G401 (cell line): ENCODE measurements around the gene FAM174C. TPM values are rescaled to one million over a fixed set of nuclear protein-coding genes. Genes with fewer than 3 reads are reported as not detected.

Source experiments
- DNase-seq: peaks from one replicate; pipeline ENCODE4 v3.0.0-alpha.2; 2015; ENCODE audit warnings: low spot score
- in situ Hi-C: cut with HindIII; loops from 2 replicates; pipeline ENCODE4 v1.10.0; 2016; ENCODE audit warnings: low sequenced_read_pairs, mixed read lengths
- total RNA-seq: library from RNA; depleted of rRNA; stranded (reverse); fragments of >200 nt; shearing (Covaris generic); gene quantifications from 2 replicates; pipeline ENCODE4 v1.2.3, GENCODE V29; 2014

FAM174C gene
- total RNA-seq, 1 experiment from 2014 or later = 37.9 TPM

GRCh38 chr19:1259206-1259875 is 16.0 kb upstream of the FAM174C start:
- in situ Hi-C loops = no loop called here
- DNase-seq = peak; percentile 42

DNA sequence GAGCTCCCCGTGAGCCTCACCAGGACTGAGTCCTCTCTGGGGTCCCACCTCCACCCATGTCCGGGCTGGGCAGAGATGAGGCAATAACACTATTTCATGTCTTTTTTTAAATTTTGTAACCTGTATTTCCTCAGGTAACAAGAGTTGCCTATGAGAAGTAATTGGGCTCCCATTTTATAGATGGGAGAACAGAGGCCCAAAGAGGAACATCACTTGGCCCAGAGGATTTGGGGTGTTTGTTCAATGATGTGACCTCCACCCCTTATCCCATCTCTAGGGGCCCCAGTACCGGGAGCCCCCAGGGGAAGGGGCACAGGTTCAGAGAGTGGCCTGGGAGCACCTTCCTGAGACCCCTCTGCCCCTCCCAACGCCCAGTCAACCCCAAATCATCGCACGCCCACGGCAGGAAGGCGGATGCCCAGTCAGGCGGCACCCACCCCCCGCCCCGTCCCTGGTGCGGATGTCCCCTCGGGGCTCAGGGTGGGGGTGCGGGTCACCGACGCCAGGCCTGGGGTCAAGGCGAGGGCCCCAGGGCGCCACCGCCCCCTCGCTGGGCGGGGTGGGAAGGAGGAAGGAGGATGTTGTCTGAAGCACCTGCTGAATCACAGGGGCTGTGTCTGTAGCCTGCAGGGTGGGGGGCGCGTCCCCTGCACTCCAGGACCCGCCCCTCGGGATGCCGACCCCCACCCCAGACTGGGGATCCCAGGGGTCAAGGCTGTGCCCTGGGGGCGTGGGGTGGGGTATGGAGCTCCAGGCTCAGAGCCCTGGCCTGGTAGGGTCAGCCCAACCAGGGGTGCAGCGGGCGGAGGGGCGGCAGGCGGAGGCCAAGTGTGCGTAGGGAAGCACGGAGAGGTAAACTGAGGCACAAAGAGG is 15.2 kb upstream of the FAM174C start:
- in situ Hi-C loops = no loop called here
- DNase-seq = peak; percentile 13

DNA sequence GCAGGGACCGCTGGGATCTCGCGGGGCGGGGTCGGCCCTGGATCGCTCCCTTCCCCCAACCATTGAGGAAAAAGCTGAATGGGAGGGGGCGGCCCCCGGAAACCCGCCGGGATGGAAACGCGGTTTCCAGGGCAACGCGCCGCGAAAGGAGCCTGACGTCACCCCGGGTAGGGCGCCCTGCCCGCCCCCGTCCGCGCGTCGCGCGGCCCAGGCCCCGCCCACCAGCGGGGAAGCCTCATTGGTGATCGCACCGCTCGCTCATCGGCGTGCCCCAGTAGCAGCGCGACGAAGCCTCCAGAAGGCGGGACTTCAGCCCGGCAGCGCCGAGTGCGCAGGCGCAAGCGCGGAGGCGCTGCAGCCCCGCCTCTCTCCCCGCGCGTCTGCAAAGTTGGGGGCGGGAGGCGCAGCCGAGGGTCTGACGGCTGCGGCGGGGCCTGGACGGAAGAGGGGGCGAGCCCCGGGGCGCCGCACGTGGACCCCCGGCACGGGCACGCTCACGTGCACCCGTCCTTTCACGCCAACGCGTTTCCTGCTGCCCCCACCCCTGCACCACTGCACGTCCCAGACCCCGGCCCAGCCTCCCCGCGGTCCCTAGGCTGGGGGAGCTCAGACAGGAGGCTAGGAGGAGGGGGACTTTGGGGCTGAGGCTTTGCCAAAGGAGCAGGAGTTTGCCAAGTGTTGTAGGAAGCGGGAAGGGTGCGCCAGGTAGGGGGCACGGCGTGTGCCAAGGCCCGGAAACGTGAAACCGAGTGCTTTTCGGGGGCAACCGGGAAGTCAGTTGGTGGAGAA is 14.4 kb upstream of the FAM174C start:
- in situ Hi-C loops = no loop called here
- DNase-seq = peak; percentile 95

- in situ Hi-C loops = no loop called here
- DNase-seq = no peak
Measured at GRCh38 chr19:1261538-1261797, 13.9 kb upstream of the FAM174C start.

DNA sequence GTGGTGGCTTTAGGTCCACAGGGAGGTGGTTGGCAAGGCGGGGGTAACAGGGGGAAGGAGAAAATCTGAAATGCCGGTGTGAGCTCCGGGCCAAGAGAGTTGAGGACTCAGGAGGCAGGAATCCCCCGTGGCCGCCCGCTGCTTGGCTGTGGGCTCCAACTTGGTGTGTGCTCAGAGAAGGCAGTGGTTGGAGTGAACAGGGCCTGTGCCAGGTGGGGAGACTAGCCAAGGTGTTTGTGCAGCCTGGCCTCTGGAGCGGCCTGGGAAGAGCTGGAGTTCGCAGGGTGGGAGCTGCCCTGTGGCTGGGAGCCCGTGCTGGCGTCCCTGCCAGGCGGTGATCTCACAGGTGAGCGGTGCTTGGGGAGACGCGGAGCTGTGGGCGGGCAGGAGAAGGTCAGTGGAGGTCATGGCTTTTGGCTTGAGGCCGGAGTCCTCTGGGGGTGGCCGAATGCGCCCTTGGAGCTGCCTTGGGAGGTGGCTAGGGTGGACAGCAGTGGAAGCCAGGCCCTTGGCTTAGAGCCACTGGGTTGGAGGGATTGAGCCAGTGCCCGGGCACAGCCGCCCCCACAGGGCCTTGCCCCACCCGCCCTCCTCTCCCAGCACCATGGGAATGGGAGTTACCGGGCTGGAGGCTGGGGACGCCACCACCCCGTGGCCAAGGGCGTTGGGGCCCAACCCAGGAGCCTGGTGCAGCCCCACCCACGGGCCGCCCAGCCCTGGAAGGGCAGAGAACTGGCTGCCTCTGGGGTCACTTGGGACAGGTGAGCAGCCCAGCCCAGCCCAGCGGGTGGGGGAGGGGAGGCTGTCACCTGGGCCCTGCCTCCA is 13.3 kb upstream of the FAM174C start:
- in situ Hi-C loops = no loop called here
- peak; percentile 73 for DNase-seq

DNA sequence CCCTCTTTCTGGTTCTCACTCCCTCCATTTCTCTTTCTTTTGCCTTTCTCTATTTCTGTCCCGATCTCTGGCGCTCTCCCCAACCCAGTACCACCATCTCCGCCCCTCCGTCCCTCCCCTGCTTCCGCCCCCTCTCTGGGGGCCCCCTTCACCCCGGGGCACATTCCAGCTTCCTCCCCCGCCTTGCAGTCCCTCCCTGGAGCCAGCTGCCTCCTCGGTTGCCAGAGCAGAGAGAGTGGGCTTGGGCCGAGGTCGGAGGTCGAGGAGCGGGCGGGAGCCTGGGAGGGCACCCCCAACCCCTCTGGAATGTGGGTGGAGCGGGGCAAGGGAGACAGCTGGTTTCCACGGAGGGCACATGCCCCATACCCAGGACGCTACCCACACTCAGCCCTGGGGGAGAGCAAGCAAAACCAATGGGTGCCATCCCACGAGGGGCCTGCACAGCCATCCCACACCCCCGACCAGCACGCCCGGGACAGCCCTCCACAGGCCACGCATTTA is 12.7 kb upstream of the FAM174C start:
- DNase-seq = peak; percentile 25
- in situ Hi-C loops = no loop called here

DNA sequence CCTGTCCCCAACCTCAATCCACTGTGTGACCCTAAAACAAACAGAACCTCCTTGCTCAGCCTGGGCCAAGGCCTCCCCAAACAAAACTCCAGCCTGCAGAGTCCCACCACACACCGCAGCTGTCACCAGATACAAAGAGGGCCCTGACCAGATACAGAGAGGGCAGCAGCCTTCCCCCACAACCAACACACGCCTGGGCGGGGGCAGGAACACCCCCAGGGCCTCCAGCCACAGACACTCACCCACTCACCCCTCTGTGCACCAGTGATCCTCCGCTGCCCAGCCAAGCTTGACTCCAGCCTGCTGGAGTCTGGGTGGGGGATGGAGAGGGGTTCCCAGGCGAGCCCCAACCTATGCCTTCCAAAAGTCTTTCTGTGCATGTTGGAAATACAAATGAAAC is 12.1 kb upstream of the FAM174C start:
- DNase-seq = no peak
- in situ Hi-C loops = no loop called here

- DNase-seq = no peak
- in situ Hi-C loops = no loop called here
Measured at GRCh38 chr19:1264801-1265614, 10.3 kb upstream of the FAM174C start.

GRCh38 chr19:1265615-1266128 is 9.7 kb upstream of the FAM174C start:
- in situ Hi-C loops = no loop called here
- no peak for DNase-seq

DNA sequence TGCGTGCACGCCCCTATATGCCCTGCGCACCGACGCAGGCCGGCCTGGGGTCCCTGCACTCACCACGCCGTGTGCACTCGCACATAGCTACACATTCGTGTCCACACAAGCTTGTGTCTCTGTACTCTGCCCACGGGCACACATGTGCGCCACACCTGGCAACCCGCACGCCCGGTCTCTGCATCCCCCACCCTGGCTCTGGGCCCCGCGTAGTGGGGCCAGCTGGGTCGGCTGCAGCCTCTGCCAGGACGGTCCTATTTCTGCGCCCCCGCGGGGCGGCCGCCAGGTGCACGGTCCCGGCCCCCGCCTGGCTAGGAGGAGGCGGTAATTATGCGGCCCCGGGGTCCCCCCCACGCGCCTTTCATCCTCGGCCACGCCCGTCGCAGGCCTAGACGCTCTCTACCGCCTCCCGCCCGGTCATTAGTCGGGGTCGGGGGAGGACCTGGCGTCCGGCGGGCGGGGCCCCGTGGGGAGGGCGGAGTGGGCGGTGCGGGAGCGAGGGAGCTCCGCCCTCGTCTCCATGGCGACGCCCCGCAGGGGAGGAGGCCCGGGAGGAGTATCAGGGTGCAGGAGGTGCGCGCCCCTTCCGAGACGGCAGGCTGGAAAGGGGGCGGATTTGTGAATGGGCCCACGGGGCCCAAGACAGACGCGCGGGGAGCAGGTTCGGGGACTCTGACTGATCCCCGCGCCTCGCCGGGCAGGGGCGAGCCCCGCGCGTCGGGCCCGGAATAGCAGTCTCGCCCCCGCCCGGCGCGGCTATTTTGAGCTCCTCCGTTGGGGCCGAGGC is 9.0 kb upstream of the FAM174C start:
- in situ Hi-C loops = no loop called here
- peak; percentile 91 for DNase-seq

- DNase-seq = peak; percentile 68
- in situ Hi-C loops = no loop called here
Measured at GRCh38 chr19:1266916-1267476, 8.3 kb upstream of the FAM174C start.

- DNase-seq = no peak
- in situ Hi-C loops = no loop called here
Measured at GRCh38 chr19:1267477-1268225, 7.7 kb upstream of the FAM174C start.

DNA sequence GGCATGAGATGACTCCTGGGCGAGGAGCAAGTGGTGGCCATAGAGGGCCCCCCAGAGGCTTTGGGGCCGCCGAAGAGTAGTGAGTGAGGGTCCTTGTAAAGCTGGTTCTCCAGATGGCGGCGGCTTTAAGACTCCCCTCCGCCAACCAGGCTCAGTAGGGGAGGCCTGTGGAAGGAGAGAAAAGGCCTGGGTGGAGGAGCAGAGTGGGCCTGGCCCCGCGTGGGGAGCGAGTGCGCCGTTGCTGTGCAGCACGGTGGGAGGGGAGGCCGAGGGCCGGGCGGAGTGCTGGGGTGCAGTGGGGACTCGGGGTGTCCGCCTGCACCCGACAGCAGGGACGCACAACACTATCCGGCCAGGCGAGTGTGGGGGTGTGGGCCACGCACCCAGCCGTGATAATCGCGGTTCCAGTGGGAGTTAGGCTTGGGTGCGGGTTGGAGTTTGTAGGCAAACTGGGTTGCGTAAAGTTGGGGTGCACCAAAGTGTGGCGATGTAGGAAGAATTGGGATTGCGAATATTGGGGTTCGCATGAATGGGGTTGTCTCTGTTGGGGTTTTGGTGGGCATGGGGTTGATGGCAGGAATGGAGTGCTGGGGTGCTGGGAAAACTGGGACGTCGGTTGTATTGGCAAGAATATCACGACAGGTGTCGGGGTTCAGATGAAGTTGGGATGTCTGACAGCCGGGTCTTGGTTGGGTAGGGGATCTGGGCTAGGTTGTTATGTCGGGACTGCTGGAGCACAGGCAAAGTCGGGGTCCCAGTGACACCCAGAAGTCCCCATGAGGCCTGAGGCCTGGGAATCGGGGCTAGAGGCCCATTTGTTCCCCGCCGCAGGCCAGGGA is 6.9 kb upstream of the FAM174C start:
- no peak for DNase-seq
- in situ Hi-C loops = no loop called here

GRCh38 chr19:1269065-1269477 is 6.3 kb upstream of the FAM174C start, which contains the start of gene CIRBP:
CIRBP (plus strand) TSS chr19:1269332; CDS start chr19:1270934, 1,602 bp downstream.
- peak; percentile 100 for DNase-seq
- in situ Hi-C loops = no loop called here

DNA sequence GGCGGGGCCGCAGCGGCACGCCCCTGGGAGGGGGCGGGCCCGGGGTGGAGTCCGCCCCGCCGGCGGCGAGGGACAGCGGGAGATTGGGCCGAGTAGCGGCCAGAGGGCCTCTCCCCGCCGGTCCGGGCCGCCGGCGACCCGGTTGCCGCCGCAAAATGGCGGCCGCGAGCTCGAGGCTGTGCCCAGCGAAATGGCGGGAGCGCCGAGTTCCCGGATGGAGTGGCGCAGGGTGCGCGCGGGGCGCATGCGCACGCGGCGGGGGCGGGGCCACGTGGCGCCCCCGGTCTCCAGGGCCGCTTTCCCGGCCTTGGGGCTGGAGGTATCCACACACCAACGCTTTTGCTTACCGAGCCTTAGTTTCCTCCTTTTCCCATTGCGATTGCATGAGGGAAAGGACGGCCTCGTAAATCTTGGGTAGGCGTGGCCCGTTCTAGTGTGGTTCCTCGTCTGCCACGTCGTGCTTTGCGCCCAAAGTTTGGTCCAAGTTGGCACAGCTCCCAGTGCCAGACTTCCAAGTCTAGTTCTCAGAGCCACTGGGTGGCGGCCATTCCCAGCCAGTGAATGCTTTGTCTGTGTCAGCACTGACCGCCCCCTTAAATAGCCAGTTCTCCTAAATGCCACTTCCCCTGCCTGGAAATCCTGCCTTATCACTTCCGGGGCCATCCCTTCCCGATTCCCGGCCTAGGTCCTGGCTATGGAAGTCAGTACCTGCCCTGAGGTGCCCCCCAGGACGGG is 5.7 kb upstream of the FAM174C start:
- peak; percentile 72 for DNase-seq
- in situ Hi-C loops = no loop called here
